ENCODE data around the gene MED6.

MED6 gene

DNA sequence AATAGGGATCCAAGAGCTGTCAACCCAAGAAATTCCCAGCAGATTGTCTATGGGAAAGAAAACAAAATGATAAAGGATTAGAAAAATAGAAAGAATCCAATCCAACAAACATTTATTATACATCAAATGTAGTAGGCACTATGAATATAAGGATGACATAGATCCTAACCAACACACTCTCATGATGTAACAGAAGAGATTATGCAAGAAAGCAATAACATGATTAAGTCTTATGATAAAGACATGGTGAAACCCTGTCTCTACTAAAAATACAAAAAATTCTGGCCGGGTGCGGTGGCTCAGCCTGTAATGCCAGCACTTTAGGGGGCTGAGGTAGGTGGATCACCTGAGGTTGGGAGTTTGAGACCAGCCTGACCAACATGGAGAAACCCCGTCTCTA lies 2.7 kb downstream of the MED6 start:
- DNase-seq: no peak

DNA sequence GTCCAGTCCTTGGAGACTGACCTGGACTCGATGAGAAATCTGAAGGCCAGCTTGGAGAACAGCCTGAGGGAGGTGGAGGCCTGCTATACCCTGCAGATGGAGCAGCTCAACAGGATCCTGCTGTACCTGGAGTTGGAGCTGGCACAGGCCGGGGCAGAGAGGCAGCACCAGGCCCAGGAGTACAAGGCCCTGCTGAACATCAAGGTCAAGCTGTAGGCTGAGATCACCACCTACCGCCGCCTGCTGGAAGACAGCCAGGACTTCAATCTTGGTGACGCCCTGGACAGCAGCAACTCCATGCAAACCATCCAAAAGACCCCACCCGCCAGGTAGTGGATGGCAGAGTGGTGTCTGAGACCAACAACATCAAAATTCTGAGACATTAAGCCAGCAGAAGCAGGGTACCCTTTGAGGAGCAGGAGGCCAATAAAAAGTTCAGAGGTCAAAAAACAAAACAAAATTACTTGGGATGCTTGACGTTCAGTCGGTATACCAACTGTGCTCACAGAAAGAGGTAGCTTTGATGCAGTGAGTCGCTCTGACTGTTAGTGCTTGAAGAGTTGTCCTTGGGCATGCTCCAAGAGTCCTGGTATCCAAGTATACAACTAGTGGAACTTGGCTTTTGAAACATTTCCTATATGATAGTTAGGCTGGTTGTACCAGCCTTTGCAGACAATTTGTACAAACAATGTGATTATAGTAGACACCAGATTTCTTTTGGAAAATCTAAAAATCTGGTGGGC lies 4.8 kb downstream of the MED6 start:
- DNase-seq: no peak

DNA sequence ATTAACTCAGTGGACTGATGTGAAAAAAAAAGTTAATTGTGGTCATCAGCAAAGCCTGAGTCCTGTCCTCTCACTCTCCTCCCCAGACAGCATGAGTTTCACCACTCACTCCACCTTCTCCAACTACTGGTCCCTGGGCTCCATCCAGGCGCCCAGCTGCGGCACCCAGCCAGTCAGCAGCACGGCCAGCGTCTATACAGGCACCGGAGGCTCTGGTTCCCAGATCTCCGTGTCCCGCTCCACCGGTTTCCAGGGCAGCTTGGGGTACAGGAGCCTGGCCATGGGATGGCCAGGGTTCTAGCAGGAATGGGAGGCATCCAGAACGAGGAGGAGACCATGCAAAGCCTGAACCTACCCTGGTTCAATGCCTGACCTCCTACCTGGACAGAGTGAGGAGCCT lies 6.0 kb downstream of the MED6 start:
- DNase-seq: no peak

DNA sequence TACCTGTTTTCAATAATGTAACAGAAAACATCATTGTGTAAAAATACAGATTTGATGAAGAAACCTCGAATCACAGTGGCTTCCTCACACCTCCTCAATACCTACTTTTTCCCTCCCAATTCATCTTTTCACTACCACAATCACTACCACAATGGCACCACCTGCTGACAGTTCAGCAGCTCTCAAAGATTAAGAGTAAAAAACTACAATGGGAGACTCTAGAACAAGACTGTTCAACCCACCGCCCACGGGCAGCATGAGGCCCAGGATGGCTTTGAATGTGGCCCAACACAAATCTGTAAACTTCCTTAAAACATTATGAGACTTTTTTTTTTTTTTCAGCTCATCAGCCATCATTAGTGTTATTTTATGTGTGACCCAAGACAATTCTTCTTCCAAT lies 15.2 kb downstream of the MED6 start:
- no peak for DNase-seq

DNA sequence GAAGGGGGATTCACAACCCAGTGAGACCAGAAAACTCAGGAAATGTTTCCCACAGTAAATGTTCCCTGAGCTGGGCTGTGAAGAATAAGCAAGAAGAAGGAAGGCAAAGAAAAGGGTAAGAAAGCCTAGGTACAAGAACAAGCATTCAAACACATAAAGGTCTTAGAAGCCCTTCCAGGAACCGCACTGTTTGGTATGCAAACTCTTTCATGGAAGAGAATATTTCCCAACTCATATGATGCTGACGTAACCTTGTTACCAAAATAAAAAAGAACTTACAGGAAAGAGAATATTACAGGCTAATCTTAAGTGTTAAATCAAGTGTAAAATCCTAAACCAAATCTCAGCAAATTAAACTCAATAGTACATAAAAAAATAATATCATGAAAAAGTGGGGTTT lies 23.6 kb downstream of the MED6 start:
- DNase-seq: no peak

DNA sequence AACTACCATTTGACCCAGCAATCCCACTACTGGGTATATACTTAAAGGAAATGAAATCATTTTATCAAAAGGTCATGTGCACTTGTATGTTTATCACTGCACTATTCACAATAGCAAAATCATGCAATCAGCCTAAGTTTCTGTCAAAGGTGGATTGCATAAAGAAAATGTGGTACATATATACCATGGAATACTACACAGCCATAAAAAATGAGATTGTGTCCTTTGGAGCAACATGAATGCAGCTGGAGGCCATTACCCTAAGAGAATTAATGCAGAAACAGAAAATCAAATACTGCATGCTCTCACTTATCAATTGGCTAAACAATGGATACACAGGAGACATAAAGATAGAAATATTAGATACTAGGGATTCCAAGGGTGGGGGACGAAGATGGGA lies 27.4 kb downstream of the MED6 start:
- no peak for DNase-seq

DNA sequence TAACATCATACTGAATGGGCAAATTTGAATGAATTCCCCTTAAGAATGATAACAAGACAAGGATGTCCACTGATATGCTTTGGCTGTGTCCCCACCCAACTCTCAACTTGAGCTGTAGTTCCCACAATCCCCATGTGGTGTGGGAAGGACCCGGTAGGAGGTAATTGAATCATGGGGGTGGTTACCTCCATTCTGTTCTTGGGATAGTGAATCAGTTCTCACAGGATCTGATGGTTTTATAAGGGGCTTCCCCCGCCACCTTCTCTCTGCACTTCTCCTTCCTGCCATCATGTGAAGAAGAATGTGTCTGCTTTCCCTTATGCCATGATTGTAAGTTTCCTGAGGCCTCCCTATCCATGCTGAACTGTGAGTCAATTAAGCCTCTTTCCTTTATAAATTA lies 29.3 kb downstream of the MED6 start:
- DNase-seq: no peak

DNA sequence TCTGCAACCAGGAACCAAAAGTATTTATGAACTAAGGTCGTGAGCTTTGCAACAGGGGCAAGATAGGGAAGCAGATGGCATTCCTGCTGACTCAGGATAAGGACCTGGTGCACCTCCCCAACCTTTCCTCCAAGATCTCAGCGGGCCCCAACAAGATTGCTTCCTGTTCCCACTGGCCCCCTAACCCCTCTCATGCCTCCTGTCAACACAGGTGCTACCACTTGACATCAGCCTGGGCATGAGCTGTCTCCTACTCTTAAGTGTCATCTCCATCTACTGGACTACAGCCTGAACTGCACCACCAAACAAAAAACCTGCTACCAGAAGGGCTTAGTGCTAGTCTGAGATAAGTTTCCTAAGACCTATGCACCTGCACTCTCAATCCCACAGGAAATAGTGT lies 32.7 kb downstream of the MED6 start:
- DNase-seq: no peak

DNA sequence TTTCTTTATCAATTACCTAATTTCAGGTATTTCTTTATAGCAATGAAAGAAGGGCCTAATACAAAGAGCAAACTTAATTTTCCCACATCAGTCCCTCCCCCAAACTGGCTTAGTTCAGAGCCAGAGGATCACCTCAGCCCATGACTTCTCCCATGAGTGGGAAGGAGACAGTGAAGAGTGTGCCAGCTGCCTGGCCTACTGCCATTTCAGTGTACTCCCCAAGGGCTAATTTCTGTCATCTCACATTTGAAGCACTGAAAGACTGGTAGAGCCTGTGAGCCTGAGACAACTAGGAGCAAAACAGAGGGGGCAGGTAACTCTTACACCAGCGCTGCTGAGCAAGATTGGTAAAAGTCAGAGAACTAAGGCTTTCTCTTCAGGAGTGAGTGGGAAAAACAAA lies 36.6 kb downstream of the MED6 start:
- DNase-seq: no peak

DNA sequence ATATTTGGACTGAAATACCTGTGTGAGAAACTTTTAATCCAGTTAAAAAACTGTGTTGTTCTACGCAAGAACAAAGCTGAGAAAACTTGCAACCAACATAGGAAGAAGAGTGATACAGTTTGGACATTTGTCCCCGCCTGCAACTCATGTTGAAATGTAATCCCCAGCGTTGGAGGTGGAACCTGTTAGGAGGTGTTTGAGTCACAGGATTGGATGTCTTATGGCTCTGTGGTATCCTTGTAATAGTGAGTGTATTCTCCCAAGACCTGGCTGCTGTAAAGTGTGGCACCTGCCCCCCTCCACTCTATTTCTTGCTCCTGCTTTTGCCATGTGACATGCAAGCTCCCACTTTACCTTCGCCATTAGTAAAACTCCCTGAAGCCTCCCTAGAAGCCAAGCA lies 37.0 kb downstream of the MED6 start:
- DNase-seq: no peak

DNA sequence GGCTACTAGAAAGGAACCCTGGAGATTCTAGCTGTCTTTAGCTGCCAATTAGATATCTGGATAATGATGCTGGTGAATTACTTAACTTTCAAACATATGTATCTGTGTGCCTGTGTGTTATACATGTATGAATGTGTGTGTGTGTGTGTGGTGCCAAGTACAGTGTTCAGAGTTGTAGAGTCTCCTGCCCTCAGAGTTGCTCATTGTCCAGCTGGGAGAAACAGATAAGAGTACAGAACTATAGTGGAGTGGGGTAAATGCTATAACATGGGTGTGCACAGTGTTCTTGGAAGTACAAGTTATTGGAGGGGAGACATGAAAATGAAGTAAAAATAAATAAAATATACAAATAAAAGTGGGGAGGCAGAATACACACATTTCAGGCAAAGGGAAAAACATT lies 42.1 kb downstream of the MED6 start:
- DNase-seq: no peak

DNA sequence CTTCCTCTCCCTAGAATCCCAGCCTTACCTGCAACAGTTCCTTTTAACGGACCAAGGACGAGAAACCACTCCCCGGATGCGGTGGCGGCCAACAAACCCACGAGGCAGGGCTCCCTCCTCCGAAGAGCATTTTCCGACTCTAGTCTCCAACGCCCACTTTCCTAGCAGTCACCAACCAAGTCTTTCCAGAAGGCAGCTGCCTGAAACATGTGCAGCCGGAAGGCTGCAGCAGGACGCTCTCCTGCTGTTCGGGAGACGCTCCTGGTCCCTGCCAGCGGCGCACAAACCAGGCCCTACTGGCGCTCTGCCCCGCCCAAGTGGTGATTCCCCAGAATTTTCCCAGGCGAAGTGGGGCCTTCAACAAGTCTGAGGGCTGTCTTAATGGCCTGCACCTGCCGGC lies 44.6 kb downstream of the MED6 start:
- DNase-seq: no peak

DNA sequence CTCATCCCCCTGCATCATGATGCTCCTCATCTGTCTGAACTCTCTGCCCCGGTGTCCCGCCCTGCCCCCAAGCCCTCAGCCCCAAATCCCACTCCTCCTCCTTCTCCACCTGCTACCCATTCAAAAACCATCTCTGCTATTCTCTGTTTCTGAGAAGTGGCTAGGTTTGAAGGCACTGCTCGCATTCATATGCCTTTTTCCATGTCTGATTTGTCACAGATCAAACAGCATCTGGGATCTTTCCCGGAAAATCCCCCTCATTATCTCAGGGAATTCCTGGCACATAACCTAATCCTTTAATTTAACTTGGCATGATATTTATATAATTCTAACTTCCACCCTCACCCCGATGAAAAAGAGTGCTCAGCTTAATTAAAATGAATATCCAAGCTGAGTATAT lies 62.4 kb downstream of the MED6 start:
- DNase-seq: no peak

DNA sequence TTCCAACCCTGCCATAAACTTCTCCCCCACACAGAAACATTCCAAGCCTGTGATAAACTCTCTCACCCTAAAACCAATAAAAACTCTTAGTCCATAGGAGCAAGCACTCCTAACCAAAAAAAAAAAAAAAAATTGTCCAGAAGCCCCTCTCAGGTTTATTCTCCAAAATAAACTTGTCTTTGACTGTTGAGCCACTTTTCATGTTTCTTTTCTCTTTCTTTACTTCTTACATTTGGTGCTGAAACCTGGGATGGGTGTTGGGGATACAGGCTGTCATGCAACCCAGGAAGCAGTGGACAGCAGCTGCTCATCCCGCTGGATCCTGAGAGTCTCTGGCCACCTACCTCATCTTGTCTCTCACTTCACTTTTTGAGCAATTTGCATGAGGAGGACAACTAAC lies 63.6 kb downstream of the MED6 start:
- DNase-seq: no peak

DNA sequence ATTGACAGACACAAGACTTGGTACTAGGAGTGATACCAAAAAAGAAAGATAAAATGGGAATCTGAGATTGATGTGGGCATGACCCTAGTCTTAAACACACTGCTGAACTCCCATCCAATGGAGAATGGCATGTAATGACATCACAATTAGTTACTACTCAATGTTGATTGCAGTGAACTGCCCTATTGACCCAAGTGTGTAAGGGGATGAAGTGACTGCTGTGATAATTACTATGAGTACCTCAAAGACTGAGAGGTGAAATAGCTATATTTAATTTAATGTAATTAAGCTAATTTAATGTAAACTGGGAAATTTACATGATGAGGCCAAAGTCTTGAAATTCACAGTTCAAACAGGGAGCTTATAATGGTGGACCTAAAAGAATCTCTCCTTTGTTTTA lies 65.6 kb downstream of the MED6 start, which contains the start of gene ADAM20:
Gene ADAM20 (minus strand): TSS at position 101 of the 400 bp plus-strand sequence. CDS start 10,247 bp downstream, outside the sequence.
- DNase-seq: no peak

Data from activated naive CD4-positive, alpha-beta T cell (primary cell).